GM19395 (cell line): ENCODE data around the gene TRIM52.

Experiments
- ATAC-seq: cut with Tn5 transposase; IDR thresholded peaks from one replicate; pipeline ENCODE4 v1.9.1; 2021; ENCODE audit warnings: mild to moderate bottlenecking, moderate library complexity; ENCODE audit not compliant: unreplicated experiment

TRIM52 gene

DNA sequence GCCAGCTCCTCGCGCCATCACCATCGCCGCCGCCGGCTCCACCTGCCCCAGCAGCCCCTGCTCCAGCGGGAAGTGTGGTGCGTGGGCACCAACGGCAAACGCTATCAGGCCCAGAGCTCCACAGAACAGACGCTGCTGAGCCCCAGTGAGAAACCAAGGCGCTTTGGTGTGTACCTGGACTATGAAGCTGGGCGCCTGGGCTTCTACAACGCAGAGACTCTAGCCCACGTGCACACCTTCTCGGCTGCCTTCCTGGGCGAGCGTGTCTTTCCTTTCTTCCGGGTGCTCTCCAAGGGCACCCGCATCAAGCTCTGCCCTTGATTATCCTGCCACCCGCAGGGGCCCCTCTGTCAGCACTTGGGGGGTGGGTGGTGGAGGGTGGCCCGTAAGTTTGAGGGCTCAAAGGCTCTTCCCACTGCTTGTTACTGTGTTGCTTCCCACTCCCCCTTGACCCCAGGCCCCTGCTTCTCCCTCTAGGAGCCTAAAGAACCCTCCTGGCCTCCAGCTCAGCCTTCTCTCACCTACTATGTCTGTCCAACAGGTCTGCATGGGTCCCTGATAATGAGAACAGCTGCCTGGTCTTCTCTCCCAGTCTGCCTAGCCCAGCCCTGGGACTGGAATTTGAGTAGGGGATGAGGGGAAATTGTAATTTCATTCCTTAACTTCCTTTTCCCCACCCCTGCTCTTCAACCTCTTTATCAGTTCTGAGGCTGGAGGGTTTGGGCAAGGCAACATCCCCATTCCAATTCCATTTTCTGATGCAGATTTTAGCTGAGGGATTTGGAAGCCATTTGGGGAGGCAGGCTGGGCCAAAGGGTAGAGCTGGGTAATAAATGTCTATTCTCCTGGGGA, 26.3 kb downstream of the TRIM52 start:
- no peak for ATAC-seq

DNA sequence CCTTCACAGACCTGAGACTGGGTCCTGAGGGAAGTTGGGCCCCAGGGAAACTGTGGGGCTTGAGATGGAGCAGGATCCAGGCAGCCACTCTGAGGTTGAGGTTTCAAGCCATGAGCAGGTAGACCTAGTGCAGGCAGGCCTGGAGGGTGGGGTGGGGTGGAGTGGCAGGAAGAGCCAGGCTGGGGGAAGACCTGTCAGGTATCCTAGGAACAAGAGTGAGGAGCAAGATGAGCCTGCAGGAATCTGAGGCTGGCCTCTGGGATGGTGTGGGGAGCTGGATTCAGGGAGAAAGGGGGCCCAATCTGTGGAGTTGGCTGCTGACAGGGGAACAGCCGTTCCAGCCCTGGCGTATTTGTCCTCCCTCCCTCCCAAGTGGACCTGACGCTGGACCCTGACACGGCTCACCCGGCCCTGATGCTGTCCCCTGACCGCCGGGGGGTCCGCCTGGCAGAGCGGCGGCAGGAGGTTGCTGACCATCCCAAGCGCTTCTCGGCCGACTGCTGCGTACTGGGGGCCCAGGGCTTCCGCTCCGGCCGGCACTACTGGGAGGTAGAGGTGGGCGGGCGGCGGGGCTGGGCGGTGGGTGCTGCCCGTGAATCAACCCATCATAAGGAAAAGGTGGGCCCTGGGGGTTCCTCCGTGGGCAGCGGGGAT, 27.0 kb downstream of the TRIM52 start:
- ATAC-seq: no peak

DNA sequence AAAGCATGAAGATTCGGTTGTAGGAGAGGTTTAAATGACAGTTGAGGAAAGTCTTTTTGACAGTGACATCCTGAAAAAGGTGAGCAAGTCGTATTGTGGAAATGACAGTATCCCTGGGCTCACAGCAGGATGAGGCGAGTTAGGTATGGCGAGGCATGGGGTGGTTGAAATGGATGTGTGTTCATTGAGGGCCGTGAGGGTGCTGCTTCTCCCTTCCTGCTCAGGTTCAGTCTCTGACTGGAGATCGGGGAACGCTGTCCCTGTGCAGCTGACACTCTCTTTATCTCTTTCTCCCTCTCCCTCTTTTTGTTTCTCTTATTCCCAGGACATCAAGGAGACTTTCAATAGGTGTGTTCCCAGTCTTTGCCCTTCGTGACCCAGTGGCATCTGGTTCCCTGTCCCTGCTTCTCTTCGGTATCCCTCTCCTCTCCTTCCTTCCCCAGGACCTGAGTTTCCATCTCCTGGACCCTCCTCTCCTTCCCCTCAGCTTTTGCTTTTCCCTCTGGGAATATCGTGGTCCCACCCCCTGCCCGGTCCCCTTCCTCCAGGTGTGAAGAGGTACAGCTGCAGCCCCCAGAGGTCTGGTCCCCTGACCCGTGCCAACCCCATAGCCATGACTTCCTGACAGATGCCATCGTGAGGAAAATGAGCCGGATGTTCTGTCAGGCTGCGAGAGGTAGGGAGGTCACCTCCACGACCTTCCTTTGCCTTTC, 27.7 kb downstream of the TRIM52 start:
- no peak for ATAC-seq

DNA sequence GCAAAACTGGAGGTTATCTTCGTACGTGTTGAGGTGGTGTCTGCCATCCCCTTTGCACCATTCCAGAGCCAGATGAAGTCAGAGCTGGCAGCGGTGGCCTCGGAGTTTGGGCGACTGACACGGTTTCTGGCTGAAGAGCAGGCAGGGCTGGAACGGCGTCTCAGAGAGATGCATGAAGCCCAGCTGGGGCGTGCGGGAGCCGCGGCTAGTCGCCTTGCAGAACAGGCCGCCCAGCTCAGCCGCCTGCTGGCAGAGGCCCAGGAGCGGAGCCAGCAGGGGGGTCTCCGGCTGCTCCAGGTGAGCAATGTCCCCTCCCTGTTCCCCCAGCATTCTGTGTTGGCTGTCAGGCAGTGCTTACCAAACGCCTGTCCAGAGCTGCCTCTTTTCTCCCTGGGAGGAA, 28.4 kb downstream of the TRIM52 start:
- no peak for ATAC-seq

DNA sequence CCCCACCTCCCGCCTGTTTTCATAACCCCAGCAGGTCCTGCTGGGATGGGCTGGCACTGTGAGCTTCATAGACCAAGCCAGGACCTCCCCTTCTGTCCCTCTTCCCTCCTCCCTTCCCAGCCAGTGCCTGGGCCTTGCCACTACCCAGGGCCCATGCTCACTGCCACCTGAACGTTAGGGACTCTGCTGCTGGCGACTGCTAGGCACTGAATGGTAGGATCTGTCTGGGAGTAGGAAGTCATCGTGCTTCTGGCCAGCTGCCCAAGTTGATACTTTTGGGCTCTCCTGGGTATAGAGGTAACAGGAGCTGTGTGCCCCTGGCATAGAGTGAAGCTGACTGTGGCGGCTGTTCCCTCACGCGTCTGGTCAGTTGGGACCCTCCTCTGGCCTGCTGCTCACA, 29.5 kb downstream of the TRIM52 start:
- no peak for ATAC-seq

DNA sequence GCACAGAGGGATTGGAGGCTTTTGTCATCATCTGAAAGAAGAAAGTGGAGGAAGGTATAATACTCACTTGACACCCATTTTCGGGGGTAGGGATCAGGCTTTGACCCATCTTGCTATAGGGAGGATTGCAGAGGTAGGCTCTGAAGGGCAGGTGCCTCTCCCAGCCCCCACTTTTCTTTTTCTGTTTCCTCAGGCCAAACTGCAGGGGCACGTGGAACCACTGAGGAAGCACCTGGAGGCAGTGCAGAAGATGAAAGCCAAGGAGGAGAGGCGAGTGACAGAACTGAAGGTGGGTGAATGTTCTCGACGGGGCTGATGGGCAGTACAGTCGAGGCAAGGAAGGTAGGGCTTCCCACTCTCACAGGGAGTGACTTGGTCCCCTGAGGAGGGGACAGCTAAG, 30.4 kb downstream of the TRIM52 start:
- ATAC-seq: no peak

GRCh38 chr5:181229996-181230395, 30.9 kb downstream of the TRIM52 start:
- ATAC-seq: no peak

DNA sequence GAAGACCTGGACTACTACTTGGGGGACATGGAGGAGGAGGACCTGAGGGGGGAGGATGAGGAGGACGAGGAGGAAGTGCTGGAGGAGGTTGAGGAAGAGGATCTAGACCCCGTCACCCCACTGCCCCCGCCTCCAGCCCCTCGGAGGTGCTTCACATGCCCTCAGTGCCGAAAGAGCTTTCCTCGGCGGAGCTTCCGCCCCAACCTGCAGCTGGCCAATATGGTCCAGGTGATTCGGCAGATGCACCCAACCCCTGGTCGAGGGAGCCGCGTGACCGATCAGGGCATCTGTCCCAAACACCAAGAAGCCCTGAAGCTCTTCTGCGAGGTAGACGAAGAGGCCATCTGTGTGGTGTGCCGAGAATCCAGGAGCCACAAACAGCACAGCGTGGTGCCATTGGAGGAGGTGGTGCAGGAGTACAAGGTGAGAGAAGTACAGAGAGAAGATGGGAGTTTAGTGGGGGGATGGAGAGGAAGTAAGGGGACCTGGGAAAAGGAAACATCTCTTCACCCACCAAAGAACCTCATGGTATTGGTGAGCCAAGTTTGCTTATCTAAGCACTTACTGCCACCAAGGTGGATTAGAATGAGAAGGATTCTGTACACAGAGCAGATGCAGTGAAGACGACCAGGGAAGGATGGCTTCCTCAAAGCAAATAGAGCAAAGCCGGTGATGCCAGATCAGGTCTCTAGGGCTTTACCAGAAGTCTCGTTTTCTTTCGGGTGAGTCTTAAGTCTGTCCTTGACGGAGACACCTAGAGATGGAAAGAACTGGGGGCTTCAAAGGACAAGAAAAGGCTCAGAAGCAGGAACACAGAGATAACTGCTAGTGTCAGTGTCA, 36.3 kb downstream of the TRIM52 start:
- ATAC-seq: no peak

GRCh38 chr5:181223729-181224389, 37.1 kb downstream of the TRIM52 start:
- ATAC-seq: no peak

DNA sequence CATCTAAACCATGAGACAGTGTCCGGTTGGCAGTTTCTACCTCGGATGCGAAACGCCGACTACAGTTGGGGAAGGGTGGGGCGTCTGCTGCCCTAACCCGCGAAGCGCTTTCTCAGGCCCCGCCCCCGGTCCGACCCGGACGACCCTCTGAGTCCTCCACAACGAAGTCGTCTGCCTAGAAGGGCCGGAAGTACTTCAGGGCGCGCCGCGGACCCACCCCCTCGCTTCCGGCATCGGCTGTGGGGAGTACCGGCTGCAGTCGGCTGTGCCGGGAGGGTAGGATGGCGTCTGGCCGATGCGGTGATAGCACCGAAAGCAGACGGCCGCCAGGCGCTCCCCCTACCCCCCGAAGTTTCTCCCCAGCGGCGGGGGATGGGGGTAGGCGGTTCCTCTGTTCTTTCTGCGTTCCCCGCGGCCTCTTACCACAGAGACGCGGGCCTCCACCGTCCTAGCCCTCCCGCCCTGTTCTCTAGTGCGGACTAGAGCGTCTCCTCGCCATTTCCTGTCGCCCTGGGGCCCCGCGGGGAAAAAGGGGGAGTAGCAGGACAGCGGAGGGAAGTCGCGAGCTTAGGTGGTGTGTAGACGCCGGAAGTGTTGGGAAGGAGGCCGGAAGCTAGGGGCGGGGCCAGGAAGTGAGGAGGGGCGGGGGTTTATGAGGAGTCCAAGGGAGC, 37.8 kb downstream of the TRIM52 start, which contains the start of gene TRIM41:
Gene TRIM41 (plus strand): TSS at position 224 of the 671 bp plus-strand sequence. CDS start 719 bp downstream, outside the sequence.
- ATAC-seq: peak; percentile 70

DNA sequence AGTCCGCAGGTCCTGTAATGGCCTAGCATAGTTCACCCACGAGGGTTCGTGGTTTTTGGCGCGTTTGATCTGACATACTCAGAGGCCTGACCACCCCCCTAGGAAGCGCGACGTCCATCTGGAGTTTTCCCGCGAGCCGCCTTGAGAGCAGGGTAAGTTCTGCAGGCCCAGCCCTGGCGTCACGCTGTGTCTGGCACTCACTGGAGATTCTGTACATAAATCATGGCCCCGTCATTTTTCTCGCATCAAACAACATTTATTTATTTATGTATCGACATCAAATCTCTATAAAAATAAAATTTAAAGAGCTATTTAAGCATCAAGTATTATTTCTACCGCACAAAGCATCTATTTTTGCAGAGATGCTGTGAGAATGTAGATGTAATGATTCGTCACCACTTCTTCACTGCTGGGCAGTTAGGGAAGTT, 38.3 kb downstream of the TRIM52 start:
- ATAC-seq: peak; percentile 7

DNA sequence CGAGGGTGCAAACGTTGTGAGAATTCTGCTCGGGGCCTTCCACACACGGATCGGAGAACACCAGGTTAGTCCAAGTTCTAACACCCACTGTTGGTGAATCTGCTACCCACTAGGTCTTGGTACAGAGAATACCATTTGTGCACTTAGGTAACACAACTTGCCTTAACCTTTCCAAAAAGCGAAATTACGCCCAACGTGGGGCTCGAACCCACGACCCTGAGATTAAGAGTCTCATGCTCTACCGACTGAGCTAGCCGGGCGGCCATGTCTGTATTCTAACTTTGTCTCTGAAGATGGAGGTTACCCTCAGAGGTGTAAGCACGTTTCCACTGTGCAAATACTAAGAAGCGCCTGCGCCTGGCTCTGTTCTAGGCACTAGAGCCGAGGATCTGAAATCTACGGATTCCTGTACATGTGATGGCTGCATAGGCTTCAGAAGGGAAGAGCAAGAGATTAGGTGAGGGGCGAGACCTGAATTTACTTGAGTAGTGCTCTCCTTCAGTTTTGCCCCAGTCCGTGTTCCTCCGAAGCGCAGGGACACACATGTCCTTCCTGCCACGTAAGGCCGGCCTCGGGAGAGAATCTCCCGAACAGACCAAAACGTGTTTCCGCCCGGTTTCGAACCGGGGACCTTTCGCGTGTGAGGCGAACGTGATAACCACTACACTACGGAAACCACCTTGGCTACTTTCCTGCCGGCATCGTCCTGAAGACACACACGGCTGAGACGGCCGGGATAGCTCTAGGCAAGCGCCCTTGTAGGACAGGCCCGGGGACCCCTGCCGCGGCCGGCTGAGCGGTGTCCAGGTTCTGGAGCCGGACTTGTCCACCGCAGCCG, 38.9 kb downstream of the TRIM52 start:
- peak; percentile 37 for ATAC-seq

DNA sequence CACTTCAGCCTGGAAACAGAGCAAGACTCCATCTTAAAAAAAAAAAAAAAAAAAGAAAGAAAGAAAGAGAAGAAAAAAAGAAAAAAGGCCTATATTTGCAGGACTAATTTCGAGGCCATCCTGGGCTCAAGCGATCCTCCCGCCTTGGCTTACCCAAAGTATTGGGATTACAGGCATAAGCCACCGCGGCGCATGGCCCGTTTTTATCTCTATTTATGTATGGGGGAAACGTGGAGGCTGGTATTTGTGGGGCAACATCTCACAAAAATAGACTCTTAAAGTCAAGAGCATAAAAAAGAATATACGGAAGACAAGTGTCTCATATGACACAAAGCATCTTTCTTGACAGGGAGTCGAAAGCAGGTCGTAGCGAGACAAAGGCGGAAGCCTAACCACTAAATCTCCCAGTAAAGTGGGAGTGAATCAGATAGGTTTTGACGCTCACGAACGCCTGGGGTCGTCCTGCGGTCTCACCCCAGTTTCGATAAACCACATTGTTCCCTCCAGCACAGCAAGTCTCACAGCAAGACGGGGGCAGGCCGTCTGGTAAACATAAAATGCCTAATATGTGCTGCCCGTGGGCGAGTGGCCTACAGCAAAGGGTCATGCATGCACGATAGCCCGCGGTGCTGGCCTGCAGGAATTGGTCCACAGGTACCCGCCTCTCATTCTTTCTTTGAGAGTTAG, 39.7 kb downstream of the TRIM52 start:
- ATAC-seq: no peak

- no peak for ATAC-seq
These were observed 40.8 kb downstream of the TRIM52 start for GRCh38 chr5:181220178-181220515.

DNA sequence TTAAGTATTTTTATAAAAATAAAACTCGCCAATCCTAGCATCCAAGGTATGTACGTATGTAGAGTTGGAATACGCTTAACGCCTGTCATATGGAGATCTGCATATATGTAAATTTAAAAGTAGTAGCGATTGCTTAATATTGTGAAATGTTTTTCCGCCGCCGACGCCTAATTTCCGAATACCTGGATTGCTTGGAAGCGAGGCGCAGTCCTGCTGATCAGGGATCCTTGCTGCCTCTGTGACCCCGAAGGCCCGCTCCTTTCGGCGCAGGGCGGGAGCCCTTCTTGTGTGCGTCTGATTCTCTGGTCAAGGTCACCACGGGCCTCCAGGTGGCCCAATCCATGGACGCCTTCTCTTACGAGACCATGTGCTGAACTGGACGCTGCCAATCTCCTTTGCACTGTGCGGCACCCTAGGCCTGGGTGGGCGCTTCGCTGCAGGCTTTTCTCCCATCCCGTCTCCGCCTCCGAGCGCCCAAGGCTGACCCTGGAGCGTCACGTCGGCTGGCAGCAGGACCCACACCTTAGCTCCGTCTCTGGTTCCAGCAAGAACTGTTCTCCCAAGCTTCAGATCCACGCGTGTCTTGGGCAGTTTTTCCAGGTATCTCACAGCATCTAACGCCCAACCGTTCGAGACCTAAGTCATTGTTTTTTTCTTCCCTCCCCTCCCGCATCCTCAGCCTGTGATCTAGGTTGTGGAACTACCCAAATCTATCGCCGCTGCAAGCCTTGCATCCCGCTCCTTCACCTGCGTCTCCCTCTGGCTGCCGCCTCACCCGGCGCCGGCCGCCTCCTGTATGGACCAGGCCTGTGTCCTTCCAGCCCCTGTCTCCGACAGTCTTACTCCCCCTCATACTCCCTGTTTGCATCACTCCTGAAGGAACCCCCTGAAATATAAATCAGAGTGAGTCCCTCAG, 41.4 kb downstream of the TRIM52 start:
- no peak for ATAC-seq

DNA sequence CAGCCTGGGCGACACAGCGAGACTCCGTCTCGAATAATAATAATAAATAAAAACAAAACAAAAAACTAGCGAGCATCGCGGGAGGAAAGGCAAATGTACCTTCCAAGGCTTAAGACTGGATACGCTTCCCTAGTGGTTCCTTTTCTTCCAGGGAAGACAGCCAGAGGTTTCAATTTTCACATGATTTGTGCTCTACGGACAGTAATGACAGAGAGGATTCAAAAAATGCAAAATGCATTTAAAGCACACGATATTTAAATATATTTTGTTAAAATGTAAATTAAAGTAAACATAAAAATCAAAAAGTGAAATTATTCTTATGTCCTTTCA, 42.2 kb downstream of the TRIM52 start:
- ATAC-seq: no peak

DNA sequence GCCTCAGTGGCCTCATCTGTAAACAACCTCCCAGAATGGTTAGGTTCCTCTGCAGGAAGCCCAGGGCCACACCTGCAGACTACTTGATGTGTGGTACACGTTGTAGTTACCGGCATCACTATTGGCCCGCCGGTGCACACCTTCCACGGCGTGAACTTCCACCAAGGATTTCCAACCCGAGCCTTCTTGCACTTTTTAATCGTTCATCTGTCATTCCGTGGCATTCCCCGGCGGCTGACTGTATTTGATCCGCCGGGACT, 43.2 kb downstream of the TRIM52 start:
- no peak for ATAC-seq
